HepG2 (cell line): ENCODE measurements around the gene RASL10B. TPM values are rescaled to one million over a fixed set of nuclear protein-coding genes. Genes with fewer than 3 reads are reported as not detected.

Experiments
- E2F1 ChIP-seq: sonication (generic); formaldehyde crosslinking; IDR thresholded peaks from 2 replicates; pipeline ENCODE4 v1.5.0; 2020; ENCODE audit warnings: missing genetic modification reagents
- FIP1L1 ChIP-seq: fragments of 200-400 bp; formaldehyde crosslinking; IDR thresholded peaks from 2 replicates; pipeline ENCODE4 v1.6.1; 2018; ENCODE audit warnings: low read depth, mild to moderate bottlenecking, low read length, moderate library complexity, borderline replicate concordance; ENCODE audit not compliant: insufficient read depth
- HES4 ChIP-seq: sonication (generic); formaldehyde crosslinking; IDR thresholded peaks from 2 replicates; pipeline ENCODE4 v1.9.0; 2021; ENCODE audit warnings: mild to moderate bottlenecking, missing genetic modification reagents, borderline replicate concordance
- MLXIP ChIP-seq: sonication (generic); formaldehyde crosslinking; IDR thresholded peaks from 2 replicates; pipeline ENCODE4 v1.9.0; 2021; ENCODE audit warnings: missing genetic modification reagents, borderline replicate concordance
- NFE2L1 ChIP-seq: sonication (generic); formaldehyde crosslinking; IDR thresholded peaks from 2 replicates; pipeline ENCODE4 v1.4.0; 2020; ENCODE audit warnings: missing genetic modification reagents, mild to moderate bottlenecking, borderline replicate concordance
- POGZ ChIP-seq: sonication (generic); formaldehyde crosslinking; IDR thresholded peaks from 2 replicates; pipeline ENCODE4 v1.4.0; 2020; ENCODE audit warnings: mild to moderate bottlenecking, missing genetic modification reagents
- TCF7 ChIP-seq: sonication (generic); IDR thresholded peaks from 2 replicates; pipeline ENCODE4 v1.6.1; 2016; ENCODE audit warnings: antibody characterized with exemption, low read depth
- TEAD3 ChIP-seq: optimal IDR thresholded peaks from 2 replicates; pipeline ENCODE3; 2016; ENCODE audit warnings: borderline replicate concordance
- TRIM22 ChIP-seq: fragments of 450-650 bp; IDR thresholded peaks from 2 replicates; pipeline ENCODE4 v1.6.1; 2017
- ZNF160 ChIP-seq: sonication (generic); formaldehyde crosslinking; IDR thresholded peaks from 2 replicates; pipeline ENCODE4 v1.8.0; 2022; ENCODE audit warnings: mild to moderate bottlenecking, inconsistent platforms, missing genetic modification reagents
- ZNF44 ChIP-seq: sonication (generic); formaldehyde crosslinking; IDR thresholded peaks from 2 replicates; pipeline ENCODE4 v1.5.1; 2020; ENCODE audit warnings: mild to moderate bottlenecking, missing genetic modification reagents
- ZNF652 ChIP-seq: IDR thresholded peaks from 2 replicates; pipeline ENCODE4 v1.6.1; 2016; ENCODE audit warnings: low read depth, borderline replicate concordance
- ZNF678 ChIP-seq: sonication (generic); formaldehyde crosslinking; IDR thresholded peaks from 2 replicates; pipeline ENCODE4 v1.4.0; 2020; ENCODE audit warnings: mild to moderate bottlenecking, missing genetic modification reagents
- ZNF776 ChIP-seq: sonication (generic); formaldehyde crosslinking; IDR thresholded peaks from 2 replicates; pipeline ENCODE4 v1.4.0; 2020; ENCODE audit warnings: mild to moderate bottlenecking, missing genetic modification reagents
- polyA plus RNA-seq, 8 experiments: library from polyadenylated mRNA; depleted of rRNA in 3 of 8; stranded (reverse) in 7 of 8; unstranded in 1 of 8; fragments of >200 nt; fragmentation: Illumina TruSeq in 4 of 8; extraction: Trizol in 4 of 8; gene quantifications; 2 replicates each; pipeline versions ENCODE4 v1.2.1 to v1.2.3, GENCODE V29; 2011 to 2016; ENCODE audit warnings: low read depth in 4 of 8, missing spikeins in 1 of 8, mixed read lengths in 1 of 8; ENCODE audit not compliant: insufficient read depth in 1 of 8
- total RNA-seq, 5 experiments: library from RNA; depleted of rRNA; stranded (reverse); fragments of >200 nt; fragmentation: Illumina TruSeq; extraction: Trizol; gene quantifications; 2 replicates each; pipeline ENCODE4 v1.2.3, GENCODE V29; 2016; ENCODE audit warnings: low read depth in 1 of 5
- TF ChIP-seq, protein P1 (sequence below): sonication (generic); formaldehyde crosslinking; IDR thresholded peaks from 2 replicates; pipeline ENCODE4 v1.5.1; 2020; ENCODE audit warnings: mild to moderate bottlenecking, missing genetic modification reagents, moderate library complexity
- TF ChIP-seq, protein P2 (sequence below): IDR thresholded peaks from 2 replicates; pipeline ENCODE4 v1.6.1; 2016; ENCODE audit warnings: mild to moderate bottlenecking, missing biosample characterization, missing genetic modification reagents
- TF ChIP-seq, protein P3 (sequence below): fragments of 450-650 bp; IDR thresholded peaks from 2 replicates; pipeline ENCODE4 v1.6.1; 2017; ENCODE audit warnings: mild to moderate bottlenecking

RASL10B gene
- total and polyA plus RNA-seq, 2 of the 13 experiments (the other 11 are each of a cell fraction or from before 2014, with no cell fraction given) = 8.8 to 11.0 TPM

- TF ChIP-seq FIP1L1 = no peak
- TF ChIP-seq, protein P1, sequence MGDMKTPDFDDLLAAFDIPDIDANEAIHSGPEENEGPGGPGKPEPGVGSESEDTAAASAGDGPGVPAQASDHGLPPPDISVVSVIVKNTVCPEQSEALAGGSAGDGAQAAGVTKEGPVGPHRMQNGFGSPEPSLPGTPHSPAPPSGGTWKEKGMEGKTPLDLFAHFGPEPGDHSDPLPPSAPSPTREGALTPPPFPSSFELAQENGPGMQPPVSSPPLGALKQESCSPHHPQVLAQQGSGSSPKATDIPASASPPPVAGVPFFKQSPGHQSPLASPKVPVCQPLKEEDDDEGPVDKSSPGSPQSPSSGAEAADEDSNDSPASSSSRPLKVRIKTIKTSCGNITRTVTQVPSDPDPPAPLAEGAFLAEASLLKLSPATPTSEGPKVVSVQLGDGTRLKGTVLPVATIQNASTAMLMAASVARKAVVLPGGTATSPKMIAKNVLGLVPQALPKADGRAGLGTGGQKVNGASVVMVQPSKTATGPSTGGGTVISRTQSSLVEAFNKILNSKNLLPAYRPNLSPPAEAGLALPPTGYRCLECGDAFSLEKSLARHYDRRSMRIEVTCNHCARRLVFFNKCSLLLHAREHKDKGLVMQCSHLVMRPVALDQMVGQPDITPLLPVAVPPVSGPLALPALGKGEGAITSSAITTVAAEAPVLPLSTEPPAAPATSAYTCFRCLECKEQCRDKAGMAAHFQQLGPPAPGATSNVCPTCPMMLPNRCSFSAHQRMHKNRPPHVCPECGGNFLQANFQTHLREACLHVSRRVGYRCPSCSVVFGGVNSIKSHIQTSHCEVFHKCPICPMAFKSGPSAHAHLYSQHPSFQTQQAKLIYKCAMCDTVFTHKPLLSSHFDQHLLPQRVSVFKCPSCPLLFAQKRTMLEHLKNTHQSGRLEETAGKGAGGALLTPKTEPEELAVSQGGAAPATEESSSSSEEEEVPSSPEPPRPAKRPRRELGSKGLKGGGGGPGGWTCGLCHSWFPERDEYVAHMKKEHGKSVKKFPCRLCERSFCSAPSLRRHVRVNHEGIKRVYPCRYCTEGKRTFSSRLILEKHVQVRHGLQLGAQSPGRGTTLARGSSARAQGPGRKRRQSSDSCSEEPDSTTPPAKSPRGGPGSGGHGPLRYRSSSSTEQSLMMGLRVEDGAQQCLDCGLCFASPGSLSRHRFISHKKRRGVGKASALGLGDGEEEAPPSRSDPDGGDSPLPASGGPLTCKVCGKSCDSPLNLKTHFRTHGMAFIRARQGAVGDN (CRISPR knock-in tag) = peak; percentile 13; the same call in 1 of the 2 replicates
- TF ChIP-seq, protein P2, sequence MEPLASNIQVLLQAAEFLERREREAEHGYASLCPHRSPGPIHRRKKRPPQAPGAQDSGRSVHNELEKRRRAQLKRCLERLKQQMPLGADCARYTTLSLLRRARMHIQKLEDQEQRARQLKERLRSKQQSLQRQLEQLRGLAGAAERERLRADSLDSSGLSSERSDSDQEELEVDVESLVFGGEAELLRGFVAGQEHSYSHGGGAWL (CRISPR knock-in tag) = peak; percentile 37; the same call in 1 of the 2 replicates
- TF ChIP-seq ZNF44 (CRISPR knock-in tag) = no peak
- TF ChIP-seq, protein P3, sequence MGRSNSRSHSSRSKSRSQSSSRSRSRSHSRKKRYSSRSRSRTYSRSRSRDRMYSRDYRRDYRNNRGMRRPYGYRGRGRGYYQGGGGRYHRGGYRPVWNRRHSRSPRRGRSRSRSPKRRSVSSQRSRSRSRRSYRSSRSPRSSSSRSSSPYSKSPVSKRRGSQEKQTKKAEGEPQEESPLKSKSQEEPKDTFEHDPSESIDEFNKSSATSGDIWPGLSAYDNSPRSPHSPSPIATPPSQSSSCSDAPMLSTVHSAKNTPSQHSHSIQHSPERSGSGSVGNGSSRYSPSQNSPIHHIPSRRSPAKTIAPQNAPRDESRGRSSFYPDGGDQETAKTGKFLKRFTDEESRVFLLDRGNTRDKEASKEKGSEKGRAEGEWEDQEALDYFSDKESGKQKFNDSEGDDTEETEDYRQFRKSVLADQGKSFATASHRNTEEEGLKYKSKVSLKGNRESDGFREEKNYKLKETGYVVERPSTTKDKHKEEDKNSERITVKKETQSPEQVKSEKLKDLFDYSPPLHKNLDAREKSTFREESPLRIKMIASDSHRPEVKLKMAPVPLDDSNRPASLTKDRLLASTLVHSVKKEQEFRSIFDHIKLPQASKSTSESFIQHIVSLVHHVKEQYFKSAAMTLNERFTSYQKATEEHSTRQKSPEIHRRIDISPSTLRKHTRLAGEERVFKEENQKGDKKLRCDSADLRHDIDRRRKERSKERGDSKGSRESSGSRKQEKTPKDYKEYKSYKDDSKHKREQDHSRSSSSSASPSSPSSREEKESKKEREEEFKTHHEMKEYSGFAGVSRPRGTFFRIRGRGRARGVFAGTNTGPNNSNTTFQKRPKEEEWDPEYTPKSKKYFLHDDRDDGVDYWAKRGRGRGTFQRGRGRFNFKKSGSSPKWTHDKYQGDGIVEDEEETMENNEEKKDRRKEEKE = no peak
- no peak for TF ChIP-seq E2F1 (CRISPR knock-in tag)
- no peak for TF ChIP-seq NFE2L1
- TF ChIP-seq HES4 (CRISPR knock-in tag) = no peak
- TF ChIP-seq TCF7 = no peak
- TF ChIP-seq TRIM22 = no peak
- TF ChIP-seq MLXIP = no peak
- TF ChIP-seq TEAD3 (CRISPR knock-in tag) = no peak
- no peak for TF ChIP-seq ZNF678 (CRISPR knock-in tag)
- TF ChIP-seq ZNF776 (CRISPR knock-in tag) = no peak
- TF ChIP-seq ZNF160 (CRISPR knock-in tag) = no peak
- TF ChIP-seq ZNF652 (CRISPR knock-in tag) = peak; percentile 17; the same call in 1 of the 2 replicates
- TF ChIP-seq POGZ = 0 out of 2 replicates have a peak, but pooled peaks have one; percentile 18
Observed at GRCh38 chr17:35705705-35706104, 25.7 kb upstream of the RASL10B start (continued).
